Natural killer cell treated with Interleukin-12 subunit alpha and Interleukin-12 subunit beta and Interleukin-15 and Interleukin-18, amount 100 ng/mL, for 72 hours (primary cell): ENCODE results near the gene GPR101. TPM values are rescaled to one million over a fixed set of nuclear protein-coding genes. Genes with fewer than 3 reads are reported as not detected.
"Not testable (repeated sequence)": the region's sequence is repeated elsewhere in the genome, so short reads cannot be mapped to it uniquely, and the experiment has no call there.

Experiments
- ATAC-seq, 2 donors: fragments of 150-1000 bp; cut with Tn5 transposase in 1 of 2; sonication (Bioruptor Pico), chemical (Tn5 transposase) in 1 of 2; 2 replicates each; pipeline ENCODE4 v1.10.0; 2021
- DNase-seq: peaks from one replicate; pipeline ENCODE4 v3.0.0; 2022; ENCODE audit warnings: low spot score
- H3K27ac Mint-ChIP-seq, 2 donors: 1 replicate in 1 of 2; 2 replicates in 1 of 2; pipeline ENCODE4 v1.8.0; 2022; ENCODE audit warnings: mixed read lengths in 2 of 2, mild to moderate bottlenecking in 1 of 2, moderate library complexity in 1 of 2
- H3K27me3 Mint-ChIP-seq, 2 donors: 1 replicate in 1 of 2; 2 replicates in 1 of 2; pipeline ENCODE4 v1.8.0; 2022; ENCODE audit warnings: mixed read lengths in 2 of 2
- H3K36me3 Mint-ChIP-seq: one replicate; pipeline ENCODE4 v1.8.0; 2022; ENCODE audit warnings: mixed read lengths
- H3K4me1 Mint-ChIP-seq, 2 donors: 1 replicate in 1 of 2; 2 replicates in 1 of 2; pipeline ENCODE4 v1.8.0; 2022; ENCODE audit warnings: low read depth in 2 of 2, mixed read lengths in 2 of 2, mild to moderate bottlenecking in 1 of 2
- H3K4me3 Mint-ChIP-seq: one replicate; pipeline ENCODE4 v1.8.0; 2022; ENCODE audit warnings: mixed read lengths
- H3K9me3 Mint-ChIP-seq: 2 replicates; pipeline ENCODE4 v1.8.0; 2022; ENCODE audit warnings: mixed read lengths
- total RNA-seq, 2 donors: library from RNA; stranded (reverse); gene quantifications; one replicate each; pipeline ENCODE4 v1.2.3, GENCODE V29; 2022

GPR101 gene
- total RNA-seq, 2 donors from 2014 or later, result not detected

DNA sequence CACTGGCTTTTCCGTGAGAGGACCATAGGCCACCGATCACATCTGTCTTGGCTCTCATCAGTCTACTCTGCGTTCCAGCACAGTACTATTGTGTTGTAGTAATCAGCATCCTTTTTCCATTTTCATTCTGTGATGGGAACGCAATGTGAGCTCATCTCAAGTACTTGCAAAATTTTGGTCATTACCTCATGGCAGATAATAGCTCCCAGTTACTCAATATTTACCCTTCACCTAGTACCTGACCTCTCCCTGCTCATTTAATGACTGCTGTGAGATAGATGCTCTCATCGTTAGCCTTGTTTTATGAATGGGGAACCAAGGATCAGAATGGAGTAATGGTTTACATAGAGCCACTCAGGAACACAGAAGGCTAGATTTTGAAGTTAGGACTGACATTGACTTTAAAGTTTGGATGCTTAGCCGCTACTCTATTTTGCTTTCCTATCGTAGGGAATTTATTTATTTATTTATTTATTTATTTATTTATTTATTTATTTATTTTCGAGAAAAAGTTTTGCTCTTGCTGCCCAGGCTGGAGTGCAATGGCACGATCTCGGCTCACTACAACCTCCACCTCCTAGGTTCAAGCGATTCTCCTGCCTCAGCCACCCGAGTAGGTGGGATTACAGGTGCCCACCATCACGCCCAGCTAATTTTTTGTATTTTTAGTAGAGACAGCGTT is 6.5 kb upstream of the GPR101 start:
- Mint-ChIP-seq H3K27me3 (peaks cover 17 to 34% of the 10 kb centered on the region in 2 donors), H3K9me3 (no peaks in the 10 kb centered on the region), H3K4me1 (no peaks in the 10 kb centered on the region), H3K4me3 (no peak overlapping the region), H3K27ac (no peak overlapping the region), H3K36me3 (no peaks in the 10 kb centered on the region)
- no peak for ATAC-seq
- no peak for DNase-seq

DNA sequence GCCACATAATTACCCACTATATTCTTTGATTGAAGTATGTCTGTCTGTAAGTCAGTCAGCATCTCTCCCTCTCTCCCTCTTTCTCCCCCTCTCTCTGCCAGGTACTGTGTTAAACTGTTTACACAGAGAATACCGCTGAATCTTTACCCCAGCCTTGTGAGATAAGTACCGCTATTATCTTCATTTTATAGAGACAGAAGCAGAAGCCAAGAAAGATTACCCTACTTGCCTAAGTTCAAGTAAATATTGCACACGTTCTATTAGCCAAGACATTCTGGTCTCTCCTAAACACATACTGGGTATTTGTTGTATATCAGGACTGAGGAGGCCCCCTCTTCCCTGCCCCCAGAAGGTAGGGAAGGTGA is 695 bp upstream of the GPR101 start:
- peaks cover 28 to 43% of the 10 kb centered on the region in 2 donors for H3K27me3 Mint-ChIP-seq

DNA sequence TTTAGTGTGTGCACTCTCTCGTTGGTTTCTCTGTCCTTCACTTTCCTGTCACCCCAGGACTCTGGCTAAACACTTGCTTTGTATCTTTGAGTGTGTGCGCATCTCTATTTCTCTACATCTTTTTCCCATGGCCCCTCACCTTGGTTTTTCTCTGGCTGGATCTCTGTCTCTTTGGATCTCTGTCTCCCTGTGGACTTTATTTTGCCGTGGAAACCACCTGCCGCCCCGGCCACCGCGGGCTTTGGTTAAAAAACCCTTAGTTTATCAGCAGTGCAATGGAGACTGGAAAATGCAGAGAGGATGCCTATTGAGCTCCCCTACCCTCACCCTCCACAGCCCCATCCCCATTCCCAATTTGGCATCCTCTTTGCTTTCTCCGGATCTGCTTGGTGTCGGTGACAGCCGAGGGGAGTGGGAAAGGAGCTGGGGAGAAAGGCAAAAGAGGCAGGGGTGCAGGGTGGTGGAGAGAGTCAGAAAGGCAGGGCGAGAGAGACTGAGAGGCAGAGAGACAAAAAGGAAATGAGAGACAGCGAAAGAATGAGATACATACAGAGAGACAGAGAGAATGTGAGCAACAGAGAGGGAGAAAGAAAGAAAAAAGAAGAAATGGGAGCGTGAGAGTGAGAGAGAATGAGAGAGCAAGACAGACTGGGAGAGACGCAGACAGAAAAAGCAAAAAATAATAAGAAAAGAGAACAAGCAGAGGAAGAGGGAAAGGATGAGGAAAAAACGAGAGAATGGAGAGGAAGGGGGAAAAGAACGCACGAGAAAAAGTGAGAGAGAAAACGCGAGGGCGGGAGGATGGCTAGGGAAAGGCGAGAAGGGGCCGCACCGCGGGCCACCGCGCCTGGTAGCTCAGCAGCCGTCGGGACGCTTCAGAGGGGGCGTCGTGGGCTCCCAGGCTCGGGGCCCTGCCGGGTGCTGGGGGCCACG is 688 bp downstream of the GPR101 start:
- ATAC-seq (no peak), DNase-seq (no peak)
- Mint-ChIP-seq H3K36me3 (no peaks in the 10 kb centered on the region), H3K27ac (no peak overlapping the region), H3K4me3 (no peak overlapping the region), H3K9me3 (no peaks in the 10 kb centered on the region), H3K4me1 (peaks cover 3 to 6% of the 10 kb centered on the region in 2 donors), H3K27me3 (peaks cover 20 to 40% of the 10 kb centered on the region in 2 donors)

More for the DNA sequence above, 695 bp upstream of the GPR101 start:
- peak overlapping the region; percentile 12 for H3K4me3 Mint-ChIP-seq
- H3K4me1 Mint-ChIP-seq, result peaks cover 3 to 6% of the 10 kb centered on the region in 2 donors
- DNase-seq, result no peak
- H3K36me3 Mint-ChIP-seq, result no peaks in the 10 kb centered on the region
- H3K27ac Mint-ChIP-seq, result no peak overlapping the region
- H3K9me3 Mint-ChIP-seq, result no peaks in the 10 kb centered on the region
- no peak for ATAC-seq

DNA sequence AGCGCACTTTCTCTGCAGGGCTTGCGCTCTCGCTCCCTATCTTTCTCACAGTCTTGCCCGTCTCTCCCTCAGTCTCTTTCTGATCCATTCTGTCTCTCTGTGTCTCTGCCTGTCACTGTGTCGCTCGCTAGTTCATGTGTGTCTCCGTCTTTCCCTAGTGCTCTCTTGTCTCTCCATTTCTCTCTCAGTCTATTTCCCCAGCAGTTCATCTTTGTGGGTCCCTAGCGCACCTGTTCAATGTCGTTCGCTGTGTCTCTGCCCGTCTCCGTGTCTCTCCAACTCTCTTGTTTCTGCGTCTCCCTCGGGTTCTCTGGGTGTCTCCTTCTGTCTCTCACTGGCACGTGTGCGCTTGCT is 1.5 kb downstream of the GPR101 start:
- H3K9me3 Mint-ChIP-seq, result no peaks in the 10 kb centered on the region
- no peaks in the 10 kb centered on the region for H3K36me3 Mint-ChIP-seq
- no peak overlapping the region for H3K4me3 Mint-ChIP-seq
- H3K4me1 Mint-ChIP-seq, result peaks cover 3 to 6% of the 10 kb centered on the region in 2 donors
- no peak for DNase-seq
- ATAC-seq, result no peak
- H3K27ac Mint-ChIP-seq, result no peak overlapping the region
- peaks cover 20 to 34% of the 10 kb centered on the region in 2 donors for H3K27me3 Mint-ChIP-seq

DNA sequence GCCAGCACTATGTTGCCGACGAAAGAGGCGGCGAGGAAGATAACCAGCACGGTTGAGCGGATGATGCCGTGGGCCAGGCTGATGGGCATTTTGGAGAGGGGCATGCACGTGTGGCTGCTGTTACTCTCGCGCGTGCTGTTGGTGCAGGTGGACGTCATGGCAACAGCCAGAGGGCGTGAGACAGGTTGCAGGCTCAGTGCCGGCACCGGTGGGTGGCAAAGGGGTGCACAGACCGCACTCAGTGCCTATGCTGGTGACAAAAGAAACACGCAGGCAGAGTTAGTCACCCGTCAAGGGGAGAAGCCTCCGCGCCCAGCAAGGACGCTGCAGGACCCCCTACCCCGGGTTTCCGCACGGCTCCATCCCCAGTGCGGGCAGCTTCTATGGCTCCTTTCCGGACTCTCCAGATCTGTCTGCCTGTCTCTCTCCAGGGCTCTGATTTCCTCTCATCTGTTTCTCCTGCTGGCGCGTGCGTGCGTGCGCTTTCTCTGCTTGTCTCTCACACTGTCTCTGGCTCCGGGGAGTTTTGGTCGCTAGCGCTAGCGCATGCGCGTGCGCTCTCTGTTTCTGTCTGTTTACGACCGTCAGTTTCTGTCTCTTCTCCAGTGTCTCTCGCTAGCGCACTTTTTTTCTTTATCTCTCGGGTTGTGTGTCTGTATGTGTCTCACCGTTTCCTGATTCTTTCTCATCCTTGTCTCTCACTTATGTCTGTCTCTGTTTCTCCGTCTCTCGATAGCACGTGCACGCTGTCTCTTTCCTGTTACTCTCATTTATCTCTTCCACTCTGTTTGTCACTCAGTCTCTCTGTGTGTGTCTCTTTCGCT is 2.1 kb downstream of the GPR101 start:
- H3K36me3 Mint-ChIP-seq, result no peaks in the 10 kb centered on the region
- H3K9me3 Mint-ChIP-seq, result no peaks in the 10 kb centered on the region
- H3K27me3 Mint-ChIP-seq, result peaks cover 20 to 36% of the 10 kb centered on the region in 2 donors
- ATAC-seq (peak; percentile 67 to 74), DNase-seq (no peak)
- H3K27ac Mint-ChIP-seq, result no peak overlapping the region
- H3K4me3 Mint-ChIP-seq, result no peak overlapping the region
- H3K4me1 Mint-ChIP-seq, result peaks cover 3 to 6% of the 10 kb centered on the region in 2 donors

DNA sequence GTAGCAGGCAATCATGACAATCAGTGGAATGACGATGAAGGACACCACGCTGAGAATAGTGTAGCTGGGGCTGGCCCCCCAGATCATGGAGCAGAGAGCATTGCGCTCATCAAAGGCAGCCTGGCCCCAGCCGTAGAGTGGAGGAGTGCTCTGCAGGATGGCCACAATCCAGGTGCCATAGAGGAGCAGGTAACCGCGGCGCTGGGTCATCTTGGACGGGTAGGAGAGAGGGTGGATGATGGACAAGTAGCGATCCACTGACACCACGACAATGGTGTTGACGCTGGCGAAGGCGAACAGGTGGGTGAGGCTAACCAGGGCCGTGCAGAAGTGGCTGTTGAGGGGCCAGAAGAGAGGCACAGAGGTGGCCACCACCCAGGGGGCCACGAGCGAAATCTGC is 2.8 kb downstream of the GPR101 start:
- H3K27me3 Mint-ChIP-seq, result peaks cover 19 to 40% of the 10 kb centered on the region in 2 donors
- no peaks in the 10 kb centered on the region for H3K9me3 Mint-ChIP-seq
- no peak overlapping the region for H3K4me3 Mint-ChIP-seq
- no peaks in the 10 kb centered on the region for H3K36me3 Mint-ChIP-seq
- H3K4me1 Mint-ChIP-seq, result peaks cover 3 to 6% of the 10 kb centered on the region in 2 donors
- ATAC-seq (no peak), DNase-seq (no peak)
- H3K27ac Mint-ChIP-seq, result no peak overlapping the region

DNA sequence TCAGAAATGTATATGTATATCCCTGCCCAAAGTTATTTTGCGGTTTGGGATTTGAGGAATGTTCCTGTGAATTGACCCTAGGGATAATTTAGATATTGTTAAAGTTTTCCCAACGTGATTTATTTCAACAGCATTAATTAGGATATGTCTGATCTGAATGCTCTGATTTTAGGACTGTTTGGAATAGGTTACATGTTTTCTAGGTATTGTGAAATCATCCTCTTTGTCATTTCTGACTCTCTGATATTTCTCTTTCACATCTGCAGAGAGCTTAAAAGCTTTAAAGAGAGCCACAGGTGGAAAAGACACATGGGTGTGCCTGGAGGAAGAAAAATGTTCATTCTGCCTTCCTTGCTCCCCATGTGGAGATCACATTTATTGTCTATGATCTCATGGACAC is 5.1 kb downstream of the GPR101 start:
- no peak for ATAC-seq

DNA sequence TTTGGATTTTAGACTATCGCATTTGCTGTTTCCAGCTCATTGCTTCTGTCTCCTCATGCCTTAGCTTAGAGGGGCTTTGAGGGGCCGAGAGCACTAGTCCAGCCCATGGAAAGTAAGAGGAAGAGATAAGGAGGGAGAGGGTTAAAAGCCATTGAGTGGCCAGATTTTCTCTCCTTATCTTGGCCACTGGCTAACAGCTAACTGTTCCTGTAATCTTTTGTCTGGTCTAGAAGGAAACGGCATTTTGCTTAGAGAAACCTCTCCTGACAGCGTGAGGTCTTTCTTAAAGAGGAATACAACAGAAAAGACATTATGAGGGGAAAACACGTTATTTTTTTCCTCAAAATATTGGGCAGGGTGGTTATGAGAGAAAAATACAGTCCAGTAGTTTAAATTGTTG is 7.9 kb downstream of the GPR101 start:
- peaks cover 0 to 36% of the 10 kb centered on the region in 2 donors for H3K27me3 Mint-ChIP-seq
- no peak for ATAC-seq
- DNase-seq, result no peak
- H3K4me3 Mint-ChIP-seq, result no peak overlapping the region
- H3K9me3 Mint-ChIP-seq, result no peaks in the 10 kb centered on the region
- H3K4me1 Mint-ChIP-seq, result peaks cover 0 to 2% of the 10 kb centered on the region in 2 donors
- no peak overlapping the region for H3K27ac Mint-ChIP-seq
- H3K36me3 Mint-ChIP-seq, result no peaks in the 10 kb centered on the region

More for the DNA sequence above, 5.1 kb downstream of the GPR101 start:
- Mint-ChIP-seq H3K4me1 (peaks cover 3 to 6% of the 10 kb centered on the region in 2 donors), H3K36me3 (no peaks in the 10 kb centered on the region), H3K27ac (no peak overlapping the region), H3K4me3 (no peak overlapping the region), H3K27me3 (peaks cover 0 to 28% of the 10 kb centered on the region in 2 donors), H3K9me3 (no peaks in the 10 kb centered on the region)
- no peak for DNase-seq

DNA sequence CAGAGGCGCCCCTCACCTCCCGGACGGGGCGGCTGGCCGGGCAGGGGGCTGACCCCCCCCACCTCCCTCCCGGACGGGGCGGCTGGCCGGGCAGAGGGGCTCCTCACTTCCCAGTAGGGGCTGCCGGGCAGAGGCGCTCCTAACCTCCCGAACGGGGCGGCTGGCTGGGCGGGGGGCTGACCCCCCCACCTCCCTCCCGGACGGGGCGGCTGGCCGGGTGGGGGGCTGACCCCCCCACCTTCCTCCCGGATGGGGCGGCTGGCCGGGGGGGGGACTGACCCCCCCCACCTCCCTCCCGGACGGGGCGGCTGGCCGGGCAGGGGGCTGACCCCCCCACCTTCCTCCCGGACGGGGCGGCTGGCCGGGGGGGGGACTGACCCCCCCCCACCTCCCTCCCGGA is 33.6 kb downstream of the GPR101 start:
- not testable (repeated sequence) for H3K27ac Mint-ChIP-seq, H3K4me1 Mint-ChIP-seq, DNase-seq, H3K4me3 Mint-ChIP-seq, ATAC-seq, H3K36me3 Mint-ChIP-seq, H3K27me3 Mint-ChIP-seq, H3K9me3 Mint-ChIP-seq

DNA sequence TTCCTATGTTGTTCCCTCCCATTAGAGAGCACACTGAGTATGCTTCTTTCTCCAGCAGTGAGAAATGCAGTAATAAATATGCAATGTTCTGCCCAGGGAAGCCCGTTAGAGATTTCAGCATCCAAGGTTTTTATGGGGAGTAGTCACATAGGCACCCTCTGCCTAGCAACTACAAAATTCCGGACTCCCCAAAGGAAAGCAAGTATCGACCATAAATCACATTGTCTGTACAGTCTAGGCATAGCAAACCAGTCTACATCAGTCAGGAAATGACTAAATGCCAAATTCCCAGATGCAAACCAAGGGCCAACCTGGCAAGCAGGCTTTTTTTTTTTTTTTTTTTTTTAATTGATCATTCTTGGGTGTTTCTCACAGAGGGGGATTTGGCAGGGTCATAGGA is 34.8 kb downstream of the GPR101 start:
- Mint-ChIP-seq H3K9me3 (no peaks in the 10 kb centered on the region), H3K27ac (no peak overlapping the region), H3K4me3 (no peak overlapping the region), H3K4me1 (no peaks in the 10 kb centered on the region), H3K27me3 (peaks cover 0 to 4% of the 10 kb centered on the region in 2 donors), H3K36me3 (no peaks in the 10 kb centered on the region)
- no peak for ATAC-seq
- no peak for DNase-seq

Other genes starting within 250 kb of the GPR101 start
- gene RBMX, start 153.3 kb downstream of the GPR101 start, total RNA-seq, result 100 to 1,000 TPM; 170 to 211 TPM